GM19438 (cell line): ENCODE results near the gene USP31.
"Not testable (repeated sequence)": the region's sequence is repeated elsewhere in the genome, so short reads cannot be mapped to it uniquely, and the experiment has no call there.

Experiments used
- ATAC-seq: cut with Tn5 transposase; IDR thresholded peaks from one replicate; pipeline ENCODE4 v1.9.1; 2021; ENCODE audit warnings: low read depth; ENCODE audit not compliant: unreplicated experiment

The USP31 gene

DNA sequence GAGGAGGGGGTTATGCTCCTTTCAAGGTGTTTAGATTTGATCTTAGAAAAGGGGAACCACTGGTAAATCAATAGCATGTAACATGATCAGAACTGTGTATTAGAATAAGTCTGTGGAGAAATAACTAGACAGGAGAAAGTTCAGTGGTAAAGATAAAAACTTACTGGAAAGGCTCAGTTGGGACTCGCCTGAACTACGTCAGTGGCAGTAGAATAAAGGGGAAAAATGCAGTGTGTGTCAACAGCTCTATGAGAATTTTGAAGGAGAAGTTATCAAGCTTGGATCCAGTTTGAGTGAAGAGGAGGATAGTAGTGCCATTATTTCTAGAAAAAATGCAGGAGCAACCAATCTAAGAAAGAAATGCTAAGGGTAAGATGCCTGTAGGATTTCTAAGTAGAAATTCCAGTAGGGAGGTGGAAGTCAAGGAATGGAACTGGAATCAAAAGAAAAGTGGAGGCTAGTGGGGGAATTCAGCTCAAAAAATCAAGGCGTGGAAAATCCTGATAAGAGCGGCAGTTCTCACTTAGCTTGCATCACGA is 48.2 kb downstream of the USP31 start:
- ATAC-seq = no peak

GRCh38 chr16:23096450-23096849 is 52.8 kb downstream of the USP31 start:
- not testable (repeated sequence) for ATAC-seq

GRCh38 chr16:23094136-23094535 is 55.1 kb downstream of the USP31 start:
- not testable (repeated sequence) for ATAC-seq

GRCh38 chr16:23092801-23093117 is 56.5 kb downstream of the USP31 start:
- ATAC-seq = no peak

DNA sequence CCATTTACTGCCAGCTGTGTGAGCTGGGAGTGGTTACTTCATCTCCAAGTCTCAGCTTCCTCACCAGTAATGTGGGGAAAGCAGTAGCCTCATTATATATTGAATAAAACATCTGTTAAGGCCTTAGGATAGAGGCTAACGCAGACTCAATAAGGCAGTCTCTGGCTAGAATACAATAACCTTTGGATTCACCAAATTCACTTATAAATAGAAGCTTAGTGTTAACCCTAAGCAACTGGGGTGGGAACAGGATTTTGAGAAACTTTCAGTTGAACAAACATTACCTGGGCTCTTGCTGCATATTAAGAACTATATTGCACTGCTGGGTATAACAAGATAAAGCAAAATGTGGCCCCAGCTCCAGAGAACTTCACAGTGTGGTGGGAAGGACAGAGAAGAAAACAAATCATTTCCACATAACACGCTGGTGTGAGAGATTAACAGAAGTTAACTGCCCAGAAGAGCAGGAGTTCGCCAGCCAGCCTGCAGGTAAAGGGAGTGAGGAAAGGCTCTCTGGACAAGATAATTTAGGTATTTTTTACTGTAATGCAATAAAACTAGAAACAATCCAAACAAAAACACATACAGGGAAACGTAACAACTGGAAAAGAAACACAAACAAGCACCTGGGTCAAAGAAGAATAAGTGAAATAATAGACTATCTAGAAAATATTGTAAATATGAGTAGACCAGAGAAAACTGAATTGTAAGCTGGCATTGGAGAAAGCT is 57.0 kb downstream of the USP31 start:
- no peak for ATAC-seq

DNA sequence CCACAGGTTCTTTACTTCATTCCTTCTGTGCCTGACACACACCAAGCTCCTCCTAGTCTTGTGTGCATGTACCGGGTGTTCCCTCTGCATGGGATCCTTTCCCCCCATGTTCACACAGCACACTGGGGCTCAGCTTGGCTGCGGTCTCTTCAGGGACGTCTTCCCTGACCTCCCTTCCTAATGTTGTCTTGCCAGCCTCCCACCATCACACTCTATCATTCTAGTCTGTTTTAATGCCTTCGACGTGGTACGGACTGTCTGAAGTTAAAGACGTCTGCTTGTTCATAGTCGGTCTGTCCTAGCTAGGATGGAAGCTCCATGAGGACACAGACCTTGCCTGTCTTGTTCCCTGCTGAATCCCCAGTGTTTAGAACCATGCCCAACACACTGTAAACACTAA is 60.1 kb downstream of the USP31 start:
- ATAC-seq = no peak

- ATAC-seq = no peak
Measured at GRCh38 chr16:23088018-23088417, 61.2 kb downstream of the USP31 start.

DNA sequence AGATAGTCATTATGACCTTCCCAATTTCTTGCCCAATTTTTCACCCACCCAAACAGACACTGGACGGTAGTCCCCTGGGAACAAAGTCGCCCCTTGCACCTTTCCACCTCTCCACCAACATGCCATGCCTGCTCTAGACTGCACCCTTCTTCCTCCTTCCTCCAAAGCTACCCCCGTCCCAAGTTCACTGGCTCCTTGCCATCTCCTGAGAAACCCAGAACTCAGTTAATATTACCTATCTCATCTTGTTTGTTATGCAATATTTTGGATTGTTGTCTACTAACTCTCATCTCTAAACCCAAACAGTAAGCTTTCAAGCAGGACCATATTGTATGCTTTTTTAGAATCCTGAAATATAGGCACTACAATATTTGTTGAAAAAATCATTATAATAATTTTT is 63.3 kb downstream of the USP31 start:
- no peak for ATAC-seq

DNA sequence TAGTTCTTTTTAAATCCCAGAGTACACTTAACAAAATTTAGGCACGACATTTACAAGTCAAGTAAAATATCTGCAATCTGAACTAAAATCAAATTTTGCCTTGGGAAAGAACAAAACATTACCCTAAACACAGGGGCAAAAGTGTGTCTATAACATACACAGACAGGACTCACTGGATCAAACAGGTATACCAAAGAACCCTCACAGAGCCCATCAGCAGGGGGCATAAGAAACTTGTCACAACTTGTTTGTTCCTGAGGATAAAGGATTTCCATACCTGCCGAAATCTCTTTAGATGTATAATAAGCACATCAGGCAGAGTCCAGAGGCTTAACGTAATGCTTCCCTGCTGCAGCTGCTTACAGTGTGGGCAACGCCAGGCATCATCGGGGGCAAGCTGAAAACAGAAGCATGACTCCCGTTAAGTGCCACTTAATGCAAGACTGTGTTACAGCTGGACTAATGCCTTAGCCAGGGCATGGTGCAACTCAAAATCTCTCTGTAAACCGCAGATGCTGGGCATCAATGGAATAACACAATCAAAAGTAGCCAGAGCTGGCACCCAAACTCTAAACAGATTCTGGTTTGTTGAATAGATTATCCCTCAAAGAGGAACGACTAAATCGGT is 67.0 kb downstream of the USP31 start:
- ATAC-seq = no peak

- no peak for ATAC-seq
Measured at GRCh38 chr16:23081675-23082119, 67.6 kb downstream of the USP31 start.

DNA sequence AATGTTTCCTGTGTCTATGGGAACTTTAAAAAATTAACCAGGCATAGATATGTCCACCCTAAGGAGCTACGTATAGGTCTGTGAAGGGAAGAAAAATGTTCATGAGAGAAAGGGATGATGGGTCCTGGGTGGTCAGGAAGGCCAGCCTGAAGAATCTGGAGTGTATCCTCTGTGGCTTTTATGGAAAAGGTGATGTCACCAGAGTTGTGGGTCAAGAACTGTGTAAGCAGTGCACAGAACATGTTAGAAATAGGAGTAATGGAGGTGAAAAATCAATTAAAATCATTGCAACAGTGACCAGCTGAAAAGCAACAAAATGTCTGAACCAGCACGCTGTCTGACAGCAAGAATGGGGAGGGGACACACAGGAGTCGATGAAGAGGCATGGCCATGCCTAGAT is 68.5 kb downstream of the USP31 start:
- ATAC-seq = no peak

DNA sequence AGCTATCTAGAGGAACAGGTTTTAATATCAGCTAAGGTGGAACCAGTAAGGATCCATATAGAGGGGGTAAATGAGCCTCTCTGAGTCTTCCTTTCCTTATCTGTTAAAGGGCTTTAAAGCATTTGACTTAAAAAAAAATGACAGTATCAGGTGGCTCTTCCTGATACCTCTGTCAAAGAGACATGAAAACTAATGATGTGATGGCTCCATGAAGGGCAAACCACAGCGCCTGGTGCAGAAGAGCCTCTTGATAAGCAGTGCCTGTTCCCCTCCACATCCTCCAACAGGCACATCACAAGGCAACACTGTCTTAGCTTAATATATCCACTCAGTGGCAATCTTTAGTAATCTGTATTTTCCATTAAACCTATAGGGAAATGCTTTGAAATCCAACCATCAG is 68.9 kb downstream of the USP31 start:
- ATAC-seq = no peak

GRCh38 chr16:23079675-23080301 is 69.5 kb downstream of the USP31 start:
- no peak for ATAC-seq

DNA sequence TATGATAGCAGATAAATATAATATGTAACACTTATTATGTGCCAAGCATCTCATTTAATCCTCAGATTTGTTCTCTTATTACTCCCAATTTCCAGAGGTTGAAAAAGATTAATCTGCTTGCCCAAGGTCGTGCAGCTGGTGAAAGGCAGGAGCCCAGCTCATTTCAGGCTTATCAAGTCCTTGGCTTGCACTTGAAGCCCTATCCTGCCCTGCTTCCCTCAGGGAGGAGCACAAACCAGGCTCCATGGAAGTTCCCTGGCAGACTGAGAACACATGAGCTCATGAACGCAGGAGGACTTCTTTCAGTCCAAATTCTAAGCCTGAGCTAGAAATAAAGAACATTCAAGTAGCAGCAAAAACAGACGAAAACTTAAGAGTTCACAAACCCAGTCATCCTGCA is 74.8 kb downstream of the USP31 start:
- no peak for ATAC-seq

- no peak for ATAC-seq
Measured at GRCh38 chr16:23072769-23073549, 76.3 kb downstream of the USP31 start.

- ATAC-seq = no peak
Measured at GRCh38 chr16:23072084-23072599, 77.1 kb downstream of the USP31 start.

DNA sequence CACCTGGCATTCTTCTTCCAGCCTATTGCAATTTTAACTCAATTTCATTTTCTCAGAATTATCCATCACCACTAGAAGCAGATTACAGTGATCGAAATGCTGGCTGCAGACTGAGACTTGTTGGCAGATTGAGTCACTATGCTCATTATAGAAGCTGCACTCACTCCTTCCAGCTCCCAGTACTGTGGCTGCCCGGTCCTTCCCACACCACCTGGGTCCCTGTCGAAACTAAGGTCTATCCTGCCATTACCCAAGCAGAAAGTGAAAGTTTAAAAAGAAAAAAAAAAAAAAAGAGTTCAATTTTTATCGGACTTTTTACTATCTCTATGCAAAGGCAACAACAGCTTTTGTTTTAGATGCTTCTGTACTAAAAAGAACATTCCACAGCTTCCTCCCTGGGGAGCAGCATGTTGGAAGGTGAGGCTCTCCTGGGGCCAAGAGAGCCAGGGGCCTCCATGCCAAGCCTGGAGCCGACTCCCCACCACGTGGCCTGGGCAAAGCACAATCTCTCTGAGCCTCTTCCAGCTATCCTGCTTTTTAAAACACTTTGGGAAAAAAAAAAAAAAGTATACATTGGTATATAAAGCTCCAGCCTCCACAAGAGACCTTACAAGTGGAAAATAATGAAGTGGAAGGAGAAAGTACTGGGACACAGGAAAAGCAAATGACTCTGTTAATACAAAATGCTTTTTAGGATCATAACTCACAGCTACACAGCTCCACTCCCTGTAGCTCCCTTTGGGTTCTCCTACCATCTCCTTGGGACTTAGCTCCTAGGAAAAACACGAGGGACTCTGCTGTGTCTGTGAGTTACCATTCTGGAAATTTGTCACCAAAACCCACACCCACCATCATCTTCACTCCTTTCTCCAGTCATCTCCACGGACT is 77.8 kb downstream of the USP31 start:
- no peak for ATAC-seq

GRCh38 chr16:23069844-23070243 is 79.4 kb downstream of the USP31 start:
- ATAC-seq = no peak

DNA sequence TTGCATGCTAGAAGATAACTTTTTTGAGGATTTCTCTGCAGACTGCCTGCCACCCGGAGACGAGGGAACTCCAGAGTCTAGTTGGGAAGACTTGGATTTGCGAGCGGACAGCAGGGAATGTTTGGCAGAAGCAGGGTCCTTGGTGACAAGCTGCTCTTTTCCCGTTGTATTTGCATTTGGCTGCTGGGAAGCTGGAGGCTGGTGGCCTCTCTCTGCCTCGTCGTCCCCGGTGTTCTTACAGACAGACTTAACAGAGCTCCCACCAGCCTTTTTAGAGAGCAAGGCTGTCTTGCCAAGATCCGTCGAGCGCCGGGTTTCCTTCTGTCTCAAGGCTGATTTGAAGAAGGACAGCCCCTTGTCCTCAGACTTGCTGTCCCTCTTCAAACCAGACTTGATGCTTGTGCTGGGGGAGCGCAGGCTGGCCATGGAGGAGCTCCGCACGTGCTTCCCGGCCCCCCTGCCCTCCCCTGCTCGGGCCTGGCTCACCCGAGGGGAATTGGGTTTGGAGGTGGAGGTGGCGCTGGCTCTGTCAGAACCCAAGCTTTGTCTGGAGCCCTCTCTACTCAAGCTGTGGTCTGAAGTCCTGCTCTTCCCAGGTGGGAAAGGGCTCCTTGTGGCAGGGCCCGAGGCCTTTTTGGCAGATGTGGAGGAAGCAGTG is 81.0 kb downstream of the USP31 start:
- ATAC-seq = no peak
